Endodermal cell (in vitro differentiated cells): ENCODE data around the gene SAMD4B. TPM values are rescaled to one million over a fixed set of nuclear protein-coding genes. Genes with fewer than 3 reads are reported as not detected.
A peak's percentile ranks its signal among the peaks of the same experiment; 100 is the strongest.

Experiments used
- DNase-seq: peaks from one replicate; pipeline ENCODE4 v3.0.0-alpha.2; 2017
- H3K27ac ChIP-seq: 2 replicates; pipeline ENCODE4 v1.5.1; 2013; ENCODE audit warnings: mild to moderate bottlenecking, low read depth, low read length, moderate library complexity
- H3K27me3 ChIP-seq: 2 replicates; pipeline ENCODE4 v1.6.1; 2013; ENCODE audit warnings: mild to moderate bottlenecking, low read length, moderate library complexity; ENCODE audit not compliant: insufficient read depth, control insufficient read depth, poor library complexity, severe bottlenecking
- H3K36me3 ChIP-seq: 2 replicates; pipeline ENCODE4 v1.7.0; 2013; ENCODE audit warnings: mild to moderate bottlenecking, low read length, moderate library complexity; ENCODE audit not compliant: control insufficient read depth, insufficient read depth
- H3K4me1 ChIP-seq: one replicate; pipeline ENCODE4 v1.7.0; 2013; ENCODE audit warnings: low read length; ENCODE audit not compliant: control insufficient read depth, insufficient read depth
- H3K4me3 ChIP-seq: 2 replicates; pipeline ENCODE4 v1.5.1; 2013; ENCODE audit warnings: mild to moderate bottlenecking, low read length, moderate library complexity
- H3K9ac ChIP-seq: 2 replicates; pipeline ENCODE4 v1.6.1; 2013; ENCODE audit warnings: mild to moderate bottlenecking, low read length, moderate library complexity; ENCODE audit not compliant: poor library complexity, severe bottlenecking; ENCODE audit errors: extremely low read depth
- H3K9me3 ChIP-seq: 2 replicates; pipeline ENCODE4 v1.6.1; 2013; ENCODE audit warnings: mild to moderate bottlenecking, low read length, moderate library complexity; ENCODE audit not compliant: control insufficient read depth
- H3K27ac Mint-ChIP-seq: 2 replicates; pipeline ENCODE4 v1.8.0; 2020; ENCODE audit warnings: mixed read lengths
- H3K27me3 Mint-ChIP-seq: 2 replicates; pipeline ENCODE4 v1.8.0; 2021; ENCODE audit warnings: mild to moderate bottlenecking, mixed read lengths; ENCODE audit not compliant: insufficient read depth
- H3K36me3 Mint-ChIP-seq: 2 replicates; pipeline ENCODE4 v1.8.0; 2020; ENCODE audit warnings: low read depth, mixed read lengths
- H3K4me1 Mint-ChIP-seq: 2 replicates; pipeline ENCODE4 v1.8.0; 2020; ENCODE audit warnings: mixed read lengths
- H3K4me3 Mint-ChIP-seq: 2 replicates; pipeline ENCODE4 v1.8.0; 2020; ENCODE audit warnings: mild to moderate bottlenecking, moderate library complexity, mixed read lengths
- H3K9me3 Mint-ChIP-seq: 2 replicates; pipeline ENCODE4 v1.8.0; 2020; ENCODE audit warnings: mild to moderate bottlenecking, mixed read lengths
- WGBS, 2 experiments: methylation state at CpG; one replicate each; pipeline versions ENCODE4 v1.1.5 to v1.1.7; 2013; ENCODE audit warnings: missing lambda C conversion rate in 2 of 2, mixed read lengths in 1 of 2; ENCODE audit not compliant: insufficient coverage in 1 of 2, insufficient read length in 1 of 2; 5-methylcytosine and 5-hydroxymethylcytosine counted together
- total RNA-seq, 2 donors: library from RNA; stranded (reverse); fragmentation: NEBNext Ultra II Directional in 1 of 2; extraction: Animal tissue kit (Norgen Biotek cat#: 25700) in 1 of 2; gene quantifications; 2 replicates in 1 of 2; 3 replicates in 1 of 2; pipeline ENCODE4 v1.2.1, GENCODE V29; 2021
- TF ChIP-seq, protein P1 (sequence below): fragments of 200-600 bp; sonication (generic); conservative IDR thresholded peaks from 2 replicates; pipeline ENCODE4 v1.5.0; 2021; ENCODE audit warnings: antibody characterized with exemption, mild to moderate bottlenecking

Gene SAMD4B
- total RNA-seq, 2 donors from 2014 or later: 155 to 159 TPM

DNA sequence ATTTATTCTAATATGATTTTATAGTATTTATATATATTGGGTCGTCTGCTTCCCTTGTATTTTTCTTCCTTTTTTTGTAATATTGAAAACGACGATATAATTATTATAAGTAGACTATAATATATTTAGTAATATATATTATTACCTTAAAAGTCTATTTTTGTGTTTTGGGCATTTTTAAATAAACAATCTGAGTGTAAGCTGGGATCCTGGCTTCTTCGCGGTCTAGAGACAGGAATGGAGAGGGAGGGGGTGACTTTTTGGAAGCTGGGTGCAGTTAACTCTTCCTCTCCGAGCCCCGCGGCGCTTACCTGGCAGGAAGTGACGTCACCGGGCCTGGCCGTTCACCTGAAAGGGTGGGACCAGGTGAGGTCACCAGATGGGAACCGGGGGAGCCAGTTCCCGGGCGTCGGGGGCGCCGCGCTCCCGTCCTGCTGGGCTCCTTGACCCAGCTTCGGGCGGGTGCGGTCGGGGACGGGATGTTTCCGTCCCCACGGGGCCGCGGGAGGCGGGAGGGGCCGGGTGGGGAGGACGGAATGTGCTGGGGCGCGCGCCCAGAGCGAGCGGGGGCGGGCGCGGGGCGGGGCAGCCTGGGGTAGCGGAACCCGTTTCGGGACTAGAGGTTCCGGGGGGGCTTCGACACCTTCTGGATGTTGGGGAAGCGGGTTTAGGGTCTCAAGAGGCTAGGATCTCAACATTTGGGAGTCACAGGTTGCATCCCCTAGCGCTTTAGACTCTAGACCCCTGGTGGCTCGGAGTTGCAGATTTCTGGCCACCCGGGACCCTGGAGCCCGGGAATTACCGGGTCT is 67.2 kb downstream of the SAMD4B start:
- TF ChIP-seq, protein P1, sequence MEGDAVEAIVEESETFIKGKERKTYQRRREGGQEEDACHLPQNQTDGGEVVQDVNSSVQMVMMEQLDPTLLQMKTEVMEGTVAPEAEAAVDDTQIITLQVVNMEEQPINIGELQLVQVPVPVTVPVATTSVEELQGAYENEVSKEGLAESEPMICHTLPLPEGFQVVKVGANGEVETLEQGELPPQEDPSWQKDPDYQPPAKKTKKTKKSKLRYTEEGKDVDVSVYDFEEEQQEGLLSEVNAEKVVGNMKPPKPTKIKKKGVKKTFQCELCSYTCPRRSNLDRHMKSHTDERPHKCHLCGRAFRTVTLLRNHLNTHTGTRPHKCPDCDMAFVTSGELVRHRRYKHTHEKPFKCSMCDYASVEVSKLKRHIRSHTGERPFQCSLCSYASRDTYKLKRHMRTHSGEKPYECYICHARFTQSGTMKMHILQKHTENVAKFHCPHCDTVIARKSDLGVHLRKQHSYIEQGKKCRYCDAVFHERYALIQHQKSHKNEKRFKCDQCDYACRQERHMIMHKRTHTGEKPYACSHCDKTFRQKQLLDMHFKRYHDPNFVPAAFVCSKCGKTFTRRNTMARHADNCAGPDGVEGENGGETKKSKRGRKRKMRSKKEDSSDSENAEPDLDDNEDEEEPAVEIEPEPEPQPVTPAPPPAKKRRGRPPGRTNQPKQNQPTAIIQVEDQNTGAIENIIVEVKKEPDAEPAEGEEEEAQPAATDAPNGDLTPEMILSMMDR: peak; percentile 46
- no peaks in the 10 kb centered on the region for H3K27me3 Mint-ChIP-seq
- Histone ChIP-seq H3K4me3 (peak overlapping the region; percentile 95), H3K4me1 (peaks cover 3% of the 10 kb centered on the region), H3K27ac (peak overlapping the region; percentile 39), H3K36me3 (peaks cover 6% of the 10 kb centered on the region), H3K27me3 (no peaks in the 10 kb centered on the region), H3K9ac (peak overlapping the region; percentile 90), H3K9me3 (no peaks in the 10 kb centered on the region)
- peak overlapping the region; percentile 88 for H3K27ac Mint-ChIP-seq
- H3K36me3 Mint-ChIP-seq: peaks cover 16% of the 10 kb centered on the region
- H3K4me3 Mint-ChIP-seq: peak overlapping the region; percentile 91
- 0 to 1% methylated on average over 14 to 49 of the region's 52 CpGs for WGBS, 2 experiments
- H3K9me3 Mint-ChIP-seq: no peaks in the 10 kb centered on the region
- H3K4me1 Mint-ChIP-seq: peaks cover 36% of the 10 kb centered on the region
- DNase-seq: peak; percentile 97

DNA sequence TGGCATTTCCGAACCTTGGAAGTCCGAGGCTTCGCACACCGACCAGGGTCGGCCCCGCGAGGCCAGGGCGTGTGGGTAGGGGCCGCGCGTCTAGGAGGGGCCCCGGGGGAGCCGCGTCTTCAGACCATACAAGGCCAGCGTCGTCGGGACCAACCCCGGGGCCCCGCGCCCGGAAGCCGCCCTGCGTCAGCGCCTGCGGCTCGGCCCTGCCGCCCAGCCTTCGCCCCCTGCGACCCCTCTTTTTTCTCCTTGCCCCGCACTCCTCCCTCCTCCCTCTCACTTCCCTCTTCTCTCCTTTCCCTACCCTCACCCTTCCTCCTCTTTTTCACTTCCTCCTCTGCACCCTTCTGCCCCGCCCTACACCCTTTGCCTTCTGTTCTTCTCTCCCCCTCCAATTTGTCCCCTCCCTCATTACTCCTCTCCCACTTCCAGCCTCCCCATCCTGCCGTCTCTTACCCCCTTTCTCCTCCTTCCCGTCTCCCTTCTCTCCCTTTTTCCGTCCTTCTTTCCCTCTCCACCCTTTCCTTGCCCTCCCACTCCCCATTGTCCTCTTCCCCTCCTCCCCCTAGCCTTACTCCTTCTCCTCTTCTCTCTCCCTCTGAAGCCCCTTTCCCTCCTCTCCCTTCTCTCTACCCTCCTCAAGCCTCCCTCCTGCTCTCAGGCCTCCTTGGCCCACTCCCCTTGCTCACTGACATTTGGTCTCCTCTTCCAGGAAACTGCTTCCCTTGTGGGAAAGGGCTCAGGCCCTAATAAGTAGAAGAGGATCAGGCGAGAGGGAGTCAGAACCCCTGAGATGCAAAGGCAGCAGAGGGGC is 68.0 kb downstream of the SAMD4B start:
- DNase-seq: no peak
- 1 to 4% methylated on average over 34 to 35 of the region's 35 CpGs for WGBS, 2 experiments
- Mint-ChIP-seq H3K9me3 (no peaks in the 10 kb centered on the region), H3K4me3 (peak overlapping the region; percentile 91), H3K27me3 (no peaks in the 10 kb centered on the region), H3K4me1 (peaks cover 41% of the 10 kb centered on the region), H3K36me3 (peaks cover 21% of the 10 kb centered on the region), H3K27ac (peak overlapping the region; percentile 88)
- peaks cover 9% of the 10 kb centered on the region for H3K36me3 ChIP-seq
- TF ChIP-seq, protein P1: no peak
- H3K27ac ChIP-seq: peak overlapping the region; percentile 39
- H3K4me3 ChIP-seq: peak overlapping the region; percentile 95
- peak overlapping the region; percentile 90 for H3K9ac ChIP-seq
- no peaks in the 10 kb centered on the region for H3K9me3 ChIP-seq
- H3K27me3 ChIP-seq: no peaks in the 10 kb centered on the region
- H3K4me1 ChIP-seq: peaks cover 9% of the 10 kb centered on the region

DNA sequence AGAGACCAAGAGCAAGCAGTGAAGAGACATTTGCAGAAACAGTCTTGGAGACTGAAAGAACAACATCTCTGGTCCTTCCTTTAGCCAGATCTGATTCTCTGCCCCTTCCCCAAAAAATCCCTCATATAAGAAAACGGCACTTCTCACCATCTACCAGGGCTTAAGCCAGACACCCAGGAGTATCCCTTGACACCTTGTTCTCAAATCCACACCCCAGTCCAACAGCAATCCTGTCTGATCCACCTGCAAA is 68.5 kb downstream of the SAMD4B start:
- Mint-ChIP-seq H3K27me3 (no peaks in the 10 kb centered on the region), H3K27ac (peak overlapping the region; percentile 88), H3K4me1 (peaks cover 40% of the 10 kb centered on the region), H3K4me3 (peak overlapping the region; percentile 91), H3K36me3 (peaks cover 26% of the 10 kb centered on the region), H3K9me3 (no peaks in the 10 kb centered on the region)
- H3K36me3 ChIP-seq: peaks cover 13% of the 10 kb centered on the region
- no peak overlapping the region for H3K27ac ChIP-seq
- peak overlapping the region; percentile 90 for H3K9ac ChIP-seq
- TF ChIP-seq, protein P1: no peak
- H3K4me1 ChIP-seq: peaks cover 9% of the 10 kb centered on the region
- peak overlapping the region; percentile 95 for H3K4me3 ChIP-seq
- DNase-seq: no peak
- no peaks in the 10 kb centered on the region for H3K27me3 ChIP-seq
- H3K9me3 ChIP-seq: no peaks in the 10 kb centered on the region
- 80% methylated on average over 1 of the region's 1 CpG; no CpG with 5 or more reads in 1 of the 2 experiments for WGBS, 2 experiments
